Common myeloid progenitor, CD34-positive (primary cell): ENCODE data around the gene ZNF440.

Experiments used
- CTCF ChIA-PET: fragments of 350-600 bp; sonication (Branson Sonifier 250); formaldehyde crosslinking; loops from one replicate; lab custom pipeline; 2021; ENCODE audit warnings: antibody characterized with exemption; lab: Charles Lee
- POLR2A ChIA-PET: fragments of 350-600 bp; sonication (Branson Sonifier 250); formaldehyde crosslinking; loops from one replicate; lab custom pipeline; 2021; ENCODE audit warnings: antibody characterized with exemption; lab: Charles Lee
- DNase-seq, 3 donors: peaks; one replicate each; pipeline versions ENCODE4 v3.0.0 to v3.0.0-alpha.2; 2013
- H3K27ac ChIP-seq, 2 experiments: 1 replicate in 1 of 2; 2 replicates in 1 of 2; pipeline ENCODE4 v1.7.0; 2013; ENCODE audit warnings: inconsistent platforms in 2 of 2, low read length in 2 of 2, mild to moderate bottlenecking in 2 of 2, low read depth in 1 of 2, moderate library complexity in 1 of 2; ENCODE audit not compliant: severe bottlenecking in 2 of 2, insufficient read depth in 1 of 2, poor library complexity in 1 of 2
- H3K27me3 ChIP-seq, 5 experiments: replicated peaks in 2 of 5; 1 replicate in 3 of 5; 2 replicates in 2 of 5; pipeline versions ENCODE4 v1.6.1 to v1.7.0; 2013; ENCODE audit warnings: low read length in 4 of 5, mild to moderate bottlenecking in 2 of 5, moderate library complexity in 2 of 5, inconsistent platforms in 1 of 5; ENCODE audit not compliant: insufficient read depth in 5 of 5, control insufficient read depth in 4 of 5
- H3K36me3 ChIP-seq, 4 experiments: 1 replicate in 2 of 4; 2 replicates in 2 of 4; pipeline versions ENCODE4 v1.6.1 to v1.7.0; 2013; ENCODE audit warnings: low read length in 3 of 4, control low read depth in 1 of 4, mild to moderate bottlenecking in 1 of 4; ENCODE audit not compliant: control insufficient read depth in 4 of 4, insufficient read depth in 4 of 4
- H3K4me1 ChIP-seq, 4 experiments: 1 replicate in 3 of 4; 2 replicates in 1 of 4; pipeline versions ENCODE4 v1.6.1 to v1.7.1; 2013; ENCODE audit warnings: low read length in 3 of 4, mild to moderate bottlenecking in 3 of 4, control low read depth in 1 of 4, inconsistent platforms in 1 of 4, moderate library complexity in 1 of 4; ENCODE audit not compliant: control insufficient read depth in 4 of 4, insufficient read depth in 4 of 4; ENCODE audit errors: control extremely low read depth in 1 of 4
- H3K4me3 ChIP-seq, 7 experiments: 1 replicate in 4 of 7; 2 replicates in 3 of 7; pipeline versions ENCODE4 v1.5.1 to v1.7.0; 2013; ENCODE audit warnings: mild to moderate bottlenecking in 7 of 7, low read length in 6 of 7, moderate library complexity in 6 of 7, inconsistent platforms in 2 of 7, low read depth in 2 of 7, control low read depth in 1 of 7; ENCODE audit not compliant: insufficient read depth in 4 of 7, control insufficient read depth in 1 of 7; ENCODE audit errors: extremely low read depth in 1 of 7
- H3K9me3 ChIP-seq, 5 experiments: 1 replicate in 4 of 5; 2 replicates in 1 of 5; pipeline versions ENCODE4 v1.6.1 to v1.7.1; 2013; ENCODE audit warnings: low read length in 4 of 5, mild to moderate bottlenecking in 2 of 5, inconsistent platforms in 1 of 5, low read depth in 1 of 5, moderate library complexity in 1 of 5; ENCODE audit not compliant: control insufficient read depth in 4 of 5, insufficient read depth in 2 of 5; ENCODE audit errors: control extremely low read depth in 1 of 5
- WGBS: methylation state at CpG from one replicate; pipeline ENCODE4 v1.1.5; 2013; ENCODE audit not compliant: insufficient coverage; 5-methylcytosine and 5-hydroxymethylcytosine counted together

The ZNF440 gene

DNA sequence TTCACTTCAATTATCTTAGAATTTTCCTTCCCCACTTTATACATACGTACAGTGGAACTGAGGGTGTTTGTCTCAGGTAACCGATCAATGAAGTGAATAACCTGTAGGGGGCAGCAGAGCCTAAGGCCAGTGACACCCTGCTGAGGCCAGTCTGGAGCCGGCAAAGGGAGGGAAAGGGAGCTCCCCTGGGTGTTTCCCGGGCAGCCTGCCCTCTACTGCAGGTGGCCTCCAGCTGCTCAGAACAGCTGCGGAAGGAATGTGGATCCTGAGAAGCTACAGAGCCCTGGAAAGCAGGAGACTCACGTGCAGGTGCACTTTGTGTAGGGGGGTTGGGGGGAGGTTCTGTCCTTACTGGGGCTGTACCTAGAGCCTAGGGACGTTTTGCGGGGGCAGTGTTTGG is 16.6 kb upstream of the ZNF440 start:
- Histone ChIP-seq H3K9me3 (peaks cover 0 to 7% (median 2%) of the 10 kb centered on the region in 5 experiments), H3K4me3 (peak overlapping the region in 5 of 7 experiments; percentile 3 to 95 (median 86)), H3K27me3 (no peaks in the 10 kb centered on the region), H3K4me1 (peaks cover 2 to 21% (median 13%) of the 10 kb centered on the region in 4 experiments), H3K27ac (no peak overlapping the region), H3K36me3 (peaks cover 0 to 2% (median 0%) of the 10 kb centered on the region in 4 experiments)
- DNase-seq, result peak; percentile 88 to 92 (median 90)
- ChIA-PET CTCF (interaction anchor here (0.6 to 3.1 kb wide), 29 partner anchors 10 to 877 kb away, joined by 3 to 33 read pairs (median 4); partner anchors contain the start of genes ZNF20, ZNF439, ZNF440 and ZNF69), POLR2A (interaction anchor here (0.6 to 1.8 kb wide), 4 partner anchors 16 to 1050 kb away, joined by 3 to 6 read pairs (median 5); partner anchors contain the start of genes ZNF440 and ZNF700)
- 22% methylated on average over 4 of the region's 8 CpGs for WGBS

- H3K27ac ChIP-seq, result peak within 1 kb of the TSS; percentile 59 to 92
- DNase-seq, result peak; percentile 91 to 97 (median 96)
- CTCF ChIA-PET, result interaction anchor here (0.6 to 3.1 kb wide), 27 partner anchors 9 to 876 kb away, joined by 3 to 33 read pairs (median 5); partner anchors contain the start of genes ZNF20, ZNF439, ZNF440 and ZNF69
- peak within 1 kb of the TSS; percentile 48 to 95 (median 86) for H3K4me3 ChIP-seq
- 0% methylated on average over 46 of the region's 56 CpGs for whole genome bisulfite sequencing
- POLR2A ChIA-PET, result interaction anchor here (1.0 to 1.8 kb wide), 3 partner anchors 15 to 188 kb away, joined by 3 to 6 read pairs (median 4); partner anchors contain the start of genes ZNF440 and ZNF700
- H3K9me3 ChIP-seq, result peaks cover under 1 to 12% (median 3%) of the 10 kb centered on the region in 5 experiments
- H3K27me3 ChIP-seq, result no peaks in the 10 kb centered on the region
- H3K36me3 ChIP-seq, result peaks cover 0 to 4% (median under 1%) of the 10 kb centered on the region in 4 experiments
- peaks cover 2 to 21% (median 13%) of the 10 kb centered on the region in 4 experiments for H3K4me1 ChIP-seq
These were observed 15.4 kb upstream of the ZNF440 start, which contains the start of gene ZNF491 for GRCh38 chr19:11798391-11799330. Gene ZNF491, plus strand, starts transcription at chr19:11798523. Its CDS starts 7,431 bp downstream, at chr19:11805954.

DNA sequence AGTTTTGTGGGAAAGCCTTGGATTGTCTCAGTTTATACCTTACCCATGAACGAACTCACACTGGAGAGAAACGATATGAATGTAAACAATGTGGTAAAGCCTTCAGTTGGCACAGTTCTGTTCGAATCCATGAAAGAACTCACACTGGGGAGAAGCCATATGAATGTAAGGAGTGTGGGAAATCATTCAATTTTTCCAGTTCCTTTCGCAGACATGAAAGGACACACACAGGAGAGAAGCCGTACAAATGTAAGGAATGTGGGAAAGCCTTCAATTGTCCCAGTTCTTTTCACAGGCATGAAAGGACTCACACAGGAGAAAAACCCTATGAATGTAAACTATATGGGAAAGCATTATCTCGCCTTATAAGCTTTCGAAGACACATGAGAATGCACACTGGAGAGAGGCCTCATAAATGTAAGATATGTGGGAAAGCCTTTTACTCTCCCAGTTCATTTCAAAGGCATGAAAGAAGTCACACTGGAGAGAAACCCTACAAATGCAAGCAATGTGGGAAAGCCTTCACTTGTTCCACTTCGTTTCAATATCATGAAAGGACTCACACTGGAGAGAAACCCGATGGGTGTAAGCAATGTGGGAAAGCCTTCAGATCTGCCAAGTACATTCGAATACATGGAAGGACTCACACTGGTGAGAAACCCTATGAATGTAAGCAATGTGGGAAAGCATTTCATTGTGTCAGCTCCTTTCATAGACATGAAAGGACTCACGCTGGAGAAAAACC is 7.5 kb upstream of the ZNF440 start:
- H3K9me3 ChIP-seq, result peaks cover 17 to 58% (median 33%) of the 10 kb centered on the region in 5 experiments
- no peaks in the 10 kb centered on the region for H3K27me3 ChIP-seq

GRCh38 chr19:11807099-11807380 is 7.0 kb upstream of the ZNF440 start:
- no CpG with 5 or more reads among the region's 2 CpGs for WGBS
- Histone ChIP-seq H3K4me1 (no peaks in the 10 kb centered on the region), H3K9me3 (peaks cover 17 to 54% (median 33%) of the 10 kb centered on the region in 5 experiments), H3K36me3 (peaks cover 0 to 34% (median 12%) of the 10 kb centered on the region in 4 experiments), H3K4me3 (no peak overlapping the region), H3K27ac (no peak overlapping the region), H3K27me3 (no peaks in the 10 kb centered on the region)
- no peak for DNase-seq
- ChIA-PET POLR2A (no interaction called here), CTCF (interaction anchor here (2.1 kb wide), 1 partner anchor 9 kb away, joined by 11 read pairs; the partner anchor contains the start of gene ZNF491)

More for the DNA sequence above, 7.5 kb upstream of the ZNF440 start:
- peaks cover 0 to 34% (median 13%) of the 10 kb centered on the region in 4 experiments for H3K36me3 ChIP-seq
- ChIA-PET POLR2A (no interaction called here), CTCF (interaction anchor here (2.1 kb wide), 1 partner anchor 8 kb away, joined by 11 read pairs; the partner anchor contains the start of gene ZNF491)
- H3K4me3 ChIP-seq, result no peak overlapping the region
- H3K27ac ChIP-seq, result no peak overlapping the region
- WGBS, result 97% methylated on average over 9 of the region's 11 CpGs
- H3K4me1 ChIP-seq, result no peaks in the 10 kb centered on the region
- peak in 1 of 3 donors; percentile 9 for DNase-seq

GRCh38 chr19:11813703-11814028 is 407 bp upstream of the ZNF440 start:
- Histone ChIP-seq H3K27me3 (no peaks in the 10 kb centered on the region), H3K4me1 (peaks cover 0 to 17% (median 10%) of the 10 kb centered on the region in 4 experiments), H3K27ac (peak overlapping the region in 1 of 2 experiments; percentile 89), H3K9me3 (peaks cover 0 to 15% (median 0%) of the 10 kb centered on the region in 5 experiments), H3K4me3 (peak overlapping the region; percentile 89 to 100 (median 96)), H3K36me3 (peaks cover 0 to 8% (median 3%) of the 10 kb centered on the region in 4 experiments)
- 0% methylated on average over 6 of the region's 6 CpGs for WGBS
- DNase-seq, result no peak
- POLR2A ChIA-PET, result interaction anchor here (0.9 to 1.5 kb wide), 2 partner anchors 16 to 36 kb away, joined by 3 to 6 read pairs; partner anchors contain the start of gene ZNF491
- CTCF ChIA-PET, result interaction anchor here (0.8 to 4.0 kb wide), 4 partner anchors 12 to 66 kb away, joined by 3 to 33 read pairs (median 6); partner anchors contain the start of gene ZNF491

DNA sequence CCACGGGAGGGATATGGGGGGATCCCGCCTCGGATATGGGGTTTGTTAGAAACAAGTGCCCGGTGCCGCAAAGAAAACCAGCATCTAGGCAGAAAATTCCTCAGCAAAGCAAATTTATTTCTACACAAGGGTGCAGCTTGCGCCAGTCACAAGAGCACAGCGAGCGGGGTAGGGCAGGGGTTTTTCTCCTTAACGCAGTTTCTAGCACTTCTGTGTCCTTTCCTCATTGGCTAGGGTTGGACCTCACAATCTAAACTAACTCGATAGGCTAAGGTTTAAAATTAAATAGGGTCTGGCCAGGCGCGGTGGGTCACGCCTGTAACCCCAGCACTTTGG is 595 bp downstream of the ZNF440 start:
- POLR2A ChIA-PET, result no interaction called here
- Histone ChIP-seq H3K27me3 (no peaks in the 10 kb centered on the region), H3K4me3 (peak overlapping the region; percentile 89 to 100 (median 96)), H3K9me3 (peaks cover under 1 to 10% (median 6%) of the 10 kb centered on the region in 5 experiments), H3K36me3 (peaks cover 0 to 15% (median 1%) of the 10 kb centered on the region in 4 experiments), H3K4me1 (peaks cover 0 to 17% (median 10%) of the 10 kb centered on the region in 4 experiments), H3K27ac (peak overlapping the region; percentile 59 to 89)
- CTCF ChIA-PET, result interaction anchor here (0.6 to 4.0 kb wide), 5 partner anchors 13 to 45 kb away, joined by 3 to 33 read pairs (median 4); partner anchors contain the start of genes ZNF439 and ZNF491
- WGBS, result 9% methylated on average over 12 of the region's 13 CpGs
- peak in 2 of 3 donors; percentile 54 to 70 for DNase-seq
